ENCODE results near the gene CXCR6.

DNA sequence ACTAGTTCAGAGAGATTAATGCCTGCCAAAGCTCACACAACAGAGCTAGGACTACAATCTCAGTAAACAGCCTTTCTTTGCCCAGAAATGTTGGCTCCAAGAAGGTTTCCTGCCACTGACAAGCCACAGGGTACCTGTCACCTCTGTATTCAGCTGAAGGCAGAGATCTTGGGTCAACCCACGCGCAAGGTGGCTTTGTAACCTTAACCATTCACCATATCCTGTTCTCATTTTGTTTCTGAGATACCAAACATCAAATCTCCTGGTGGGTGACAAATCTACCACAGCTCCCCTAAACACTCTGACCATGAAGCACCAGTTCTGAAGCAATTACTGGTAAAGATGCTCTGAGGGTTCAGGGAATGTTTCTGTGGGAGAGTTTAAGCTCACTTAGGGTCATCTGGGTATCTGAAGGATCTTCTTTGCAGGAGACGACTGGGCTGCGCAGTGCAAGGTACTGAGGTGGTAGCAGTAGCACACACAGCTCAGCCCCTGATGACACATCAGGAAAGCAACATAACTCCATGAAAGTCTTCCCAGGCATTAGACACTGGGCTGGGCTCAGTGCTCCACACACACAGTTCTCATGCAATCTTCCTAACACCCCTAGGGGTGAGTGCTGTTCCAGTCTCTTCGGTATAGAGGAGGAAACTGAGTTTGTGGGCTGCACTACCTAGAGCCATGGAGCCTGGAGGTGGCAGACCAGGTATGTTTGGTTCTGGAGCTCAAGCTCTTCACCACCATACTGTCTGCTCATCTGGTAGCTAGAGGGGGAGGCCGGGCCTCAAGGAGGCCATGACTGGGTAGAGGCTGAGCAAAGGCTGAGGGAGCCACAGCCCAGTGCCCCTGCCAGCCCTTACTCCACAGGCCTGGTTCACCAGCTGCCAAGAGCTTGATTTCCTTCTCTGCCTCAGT, 7.7 kb downstream of the CXCR6 start:
- TF ChIP-seq POLR2A (IDR thresholded peaks at IDR 0.05) (no peak), CTCF (IDR thresholded peaks at IDR 0.05) (no peak), EP300 (IDR thresholded peaks at IDR 0.05) (no peak)
